Body of pancreas (tissue), 4 donors: ENCODE data around the gene PNPLA2.

Experiments
- CTCF ChIP-seq, 7 experiments: fragments of 450-650 bp in 4 of 7; fragments of 200-600 bp in 3 of 7; sonication (generic) in 3 of 7; IDR thresholded peaks; one replicate each; pipeline ENCODE4 v1.5.1; 2016 to 2019; ENCODE audit warnings: antibody characterized with exemption in 7 of 7
- POLR2A ChIP-seq, 3 donors: fragments of 450-650 bp; IDR thresholded peaks; one replicate each; pipeline ENCODE4 v1.6.1; 2016; ENCODE audit warnings: antibody characterized with exemption in 3 of 3, mild to moderate bottlenecking in 2 of 3

DNA sequence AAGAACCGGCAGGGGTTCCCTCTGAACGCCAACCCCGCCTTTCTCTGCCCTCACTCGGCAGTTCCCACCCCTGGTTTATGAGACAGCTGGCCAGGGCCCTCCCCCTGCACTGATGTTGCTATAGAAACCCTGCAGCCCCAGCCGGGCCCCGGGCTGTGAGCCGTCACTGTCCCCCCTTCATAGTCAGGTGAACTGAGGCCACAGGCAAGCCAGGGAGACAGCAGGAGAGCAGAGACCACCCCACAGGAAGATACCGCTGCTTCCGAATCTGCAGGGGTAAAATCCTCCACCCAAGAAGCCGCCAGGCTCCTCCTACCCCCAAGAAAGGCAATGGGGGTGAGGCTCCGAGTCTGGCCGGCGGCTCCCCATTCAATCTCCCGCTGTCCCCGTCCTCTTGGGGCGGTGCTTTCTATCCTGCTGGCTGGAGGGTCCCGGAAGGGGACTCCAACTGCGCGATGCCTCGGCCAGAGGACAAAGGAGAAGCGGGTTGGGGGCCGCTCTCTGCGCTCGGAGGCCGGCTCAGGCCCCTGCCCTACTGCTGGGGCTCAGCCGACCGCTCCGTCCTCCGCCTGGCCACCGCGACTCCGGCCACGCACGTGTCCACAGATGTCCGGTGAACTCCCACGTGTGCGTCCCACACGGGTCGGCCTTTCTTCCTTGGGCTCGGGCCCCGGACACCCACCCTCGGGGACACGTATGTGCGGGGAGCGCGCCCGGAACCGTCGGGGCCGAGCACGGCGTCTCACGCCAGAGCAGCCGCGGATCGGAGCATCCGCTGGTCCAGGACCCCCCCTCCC, 21.2 kb upstream of the PNPLA2 start:
- TF ChIP-seq CTCF (IDR thresholded peaks at IDR 0.05) (no peak), POLR2A (IDR thresholded peaks at IDR 0.05) (no peak)
